ENCODE data around the gene FGF5.
"Not testable (repeated sequence)": the region's sequence is repeated elsewhere in the genome, so short reads cannot be mapped to it uniquely, and the experiment has no call there.

FGF5 gene

GRCh38 chr4:80243274-80244018 is 23.0 kb upstream of the FGF5 start:
- Histone ChIP-seq H3K4me2 (ENCODE audit: insufficient read depth, low read length, poor library complexity, severe bottlenecking) (no peak overlapping the region), H3K36me3 (replicated peaks in 1 of 2; ENCODE audit: control insufficient read depth in 2 of 2, insufficient read depth in 2 of 2, low read length in 2 of 2) (no peaks in the 10 kb centered on the region), H3K4ac (ENCODE audit: low read length) (no peak overlapping the region), H3K18ac (ENCODE audit: low read length) (no peak overlapping the region), H2AFZ (ENCODE audit: low read length) (no peak overlapping the region), H4K8ac (ENCODE audit: low read depth, low read length) (no peak overlapping the region), H3K9me3 (replicated peaks in 1 of 2; ENCODE audit: control insufficient read depth in 2 of 2, insufficient read depth in 1 of 2, low read depth in 1 of 2, low read length in 2 of 2) (no peaks in the 10 kb centered on the region), H2BK12ac (ENCODE audit: low read length) (no peak overlapping the region), H3K27me3 (ENCODE audit: control insufficient read depth in 3 of 3, insufficient read depth in 3 of 3, low read depth in 1 of 3, low read length in 3 of 3) (peaks cover 0 to 2% (median 0%) of the 10 kb centered on the region in 3 experiments), H3K4me1 (ENCODE audit: control insufficient read depth in 2 of 2, insufficient read depth in 1 of 2, low read depth in 1 of 2, low read length in 2 of 2) (no peaks in the 10 kb centered on the region), H3K23ac (ENCODE audit: low read depth, low read length, poor library complexity) (no peak overlapping the region), H4K91ac (ENCODE audit: low read depth, low read length, poor library complexity) (no peak overlapping the region), H3K4me3 (ENCODE audit: low read length in 2 of 2) (no peak overlapping the region), H2BK15ac (ENCODE audit: low read length) (no peak overlapping the region), H3K9ac (ENCODE audit: low read depth, low read length, poor library complexity) (no peak overlapping the region), H3K14ac (ENCODE audit: low read length) (no peak overlapping the region), H3K79me1 (ENCODE audit: low read depth, low read length) (no peaks in the 10 kb centered on the region), H2BK5ac (ENCODE audit: low read length) (no peak overlapping the region), H3K27ac (replicated peaks; ENCODE audit: low read length) (no peak overlapping the region), H2BK120ac (ENCODE audit: low read depth, low read length) (no peak overlapping the region), H2AK5ac (ENCODE audit: low read depth, low read length) (no peak overlapping the region)
- no CpG with 5 or more reads among the region's 6 CpGs for WGBS, 2 donors (ENCODE audit: extremely low coverage in 2 of 2, insufficient read length in 2 of 2, insufficient replicate concordance in 1 of 2)
- no peak for DNase-seq (ENCODE audit: low spot score)

GRCh38 chr4:80247484-80247883 is 19.0 kb upstream of the FGF5 start:
- not testable (repeated sequence) for H3K4ac ChIP-seq (ENCODE audit: low read length); H3K79me1 ChIP-seq (ENCODE audit: low read depth, low read length); H2BK12ac ChIP-seq (ENCODE audit: low read length); H3K4me1 ChIP-seq (ENCODE audit: control insufficient read depth in 2 of 2, insufficient read depth in 1 of 2, low read depth in 1 of 2, low read length in 2 of 2); H3K23ac ChIP-seq (ENCODE audit: low read depth, low read length, poor library complexity); H3K4me2 ChIP-seq (ENCODE audit: insufficient read depth, low read length, poor library complexity, severe bottlenecking); H3K36me3 ChIP-seq (replicated peaks in 1 of 2; ENCODE audit: control insufficient read depth in 2 of 2, insufficient read depth in 2 of 2, low read length in 2 of 2); H2AFZ ChIP-seq (ENCODE audit: low read length); H3K18ac ChIP-seq (ENCODE audit: low read length); DNase-seq (ENCODE audit: low spot score); H2BK5ac ChIP-seq (ENCODE audit: low read length); H3K14ac ChIP-seq (ENCODE audit: low read length); H4K91ac ChIP-seq (ENCODE audit: low read depth, low read length, poor library complexity); H3K9ac ChIP-seq (ENCODE audit: low read depth, low read length, poor library complexity); H4K8ac ChIP-seq (ENCODE audit: low read depth, low read length); H3K4me3 ChIP-seq (ENCODE audit: low read length in 2 of 2); H2BK120ac ChIP-seq (ENCODE audit: low read depth, low read length); H3K9me3 ChIP-seq (replicated peaks in 1 of 2; ENCODE audit: control insufficient read depth in 2 of 2, insufficient read depth in 1 of 2, low read depth in 1 of 2, low read length in 2 of 2); H3K27me3 ChIP-seq (ENCODE audit: control insufficient read depth in 3 of 3, insufficient read depth in 3 of 3, low read depth in 1 of 3, low read length in 3 of 3); H2AK5ac ChIP-seq (ENCODE audit: low read depth, low read length); H3K27ac ChIP-seq (replicated peaks; ENCODE audit: low read length); H2BK15ac ChIP-seq (ENCODE audit: low read length)
- no CpG with 5 or more reads among the region's 1 CpG for WGBS, 2 donors (ENCODE audit: extremely low coverage in 2 of 2, insufficient read length in 2 of 2, insufficient replicate concordance in 1 of 2)

- H2BK12ac ChIP-seq (ENCODE audit: low read length), result no peak overlapping the region
- no peak for DNase-seq (ENCODE audit: low spot score)
- H3K79me1 ChIP-seq (ENCODE audit: low read depth, low read length), result no peaks in the 10 kb centered on the region
- H3K23ac ChIP-seq (ENCODE audit: low read depth, low read length, poor library complexity), result no peak overlapping the region
- H3K9ac ChIP-seq (ENCODE audit: low read depth, low read length, poor library complexity), result no peak overlapping the region
- H2AFZ ChIP-seq (ENCODE audit: low read length), result no peak overlapping the region
- no peak overlapping the region for H3K4me3 ChIP-seq (ENCODE audit: low read length in 2 of 2)
- H3K14ac ChIP-seq (ENCODE audit: low read length), result no peak overlapping the region
- no peak overlapping the region for H2BK15ac ChIP-seq (ENCODE audit: low read length)
- no peak overlapping the region for H2AK5ac ChIP-seq (ENCODE audit: low read depth, low read length)
- no peak overlapping the region for H2BK120ac ChIP-seq (ENCODE audit: low read depth, low read length)
- no peak overlapping the region for H3K27ac ChIP-seq (replicated peaks; ENCODE audit: low read length)
- no peaks in the 10 kb centered on the region for H3K36me3 ChIP-seq (replicated peaks in 1 of 2; ENCODE audit: control insufficient read depth in 2 of 2, insufficient read depth in 2 of 2, low read length in 2 of 2)
- H4K91ac ChIP-seq (ENCODE audit: low read depth, low read length, poor library complexity), result no peak overlapping the region
- no peak overlapping the region for H4K8ac ChIP-seq (ENCODE audit: low read depth, low read length)
- no peaks in the 10 kb centered on the region for H3K27me3 ChIP-seq (ENCODE audit: control insufficient read depth in 3 of 3, insufficient read depth in 3 of 3, low read depth in 1 of 3, low read length in 3 of 3)
- H3K4me2 ChIP-seq (ENCODE audit: insufficient read depth, low read length, poor library complexity, severe bottlenecking), result no peak overlapping the region
- H3K9me3 ChIP-seq (replicated peaks in 1 of 2; ENCODE audit: control insufficient read depth in 2 of 2, insufficient read depth in 1 of 2, low read depth in 1 of 2, low read length in 2 of 2), result no peaks in the 10 kb centered on the region
- H3K18ac ChIP-seq (ENCODE audit: low read length), result no peak overlapping the region
- H3K4ac ChIP-seq (ENCODE audit: low read length), result no peak overlapping the region
- no peaks in the 10 kb centered on the region for H3K4me1 ChIP-seq (ENCODE audit: control insufficient read depth in 2 of 2, insufficient read depth in 1 of 2, low read depth in 1 of 2, low read length in 2 of 2)
- H2BK5ac ChIP-seq (ENCODE audit: low read length), result no peak overlapping the region
- WGBS, 2 donors (ENCODE audit: extremely low coverage in 2 of 2, insufficient read length in 2 of 2, insufficient replicate concordance in 1 of 2), result no CpG with 5 or more reads among the region's 1 CpG
Measured at GRCh38 chr4:80249144-80249543, 17.3 kb upstream of the FGF5 start.

- Histone ChIP-seq H3K79me1 (ENCODE audit: low read depth, low read length) (no peaks in the 10 kb centered on the region), H3K4me2 (ENCODE audit: insufficient read depth, low read length, poor library complexity, severe bottlenecking) (no peak overlapping the region), H3K4ac (ENCODE audit: low read length) (no peak overlapping the region), H3K23ac (ENCODE audit: low read depth, low read length, poor library complexity) (no peak overlapping the region), H3K9ac (ENCODE audit: low read depth, low read length, poor library complexity) (no peak overlapping the region), H3K4me3 (ENCODE audit: low read length in 2 of 2) (no peak overlapping the region), H2BK120ac (ENCODE audit: low read depth, low read length) (no peak overlapping the region), H3K36me3 (replicated peaks in 1 of 2; ENCODE audit: control insufficient read depth in 2 of 2, insufficient read depth in 2 of 2, low read length in 2 of 2) (no peaks in the 10 kb centered on the region), H2BK15ac (ENCODE audit: low read length) (no peak overlapping the region), H3K27ac (replicated peaks; ENCODE audit: low read length) (no peak overlapping the region), H2BK5ac (ENCODE audit: low read length) (no peak overlapping the region), H3K4me1 (ENCODE audit: control insufficient read depth in 2 of 2, insufficient read depth in 1 of 2, low read depth in 1 of 2, low read length in 2 of 2) (no peaks in the 10 kb centered on the region), H3K14ac (ENCODE audit: low read length) (no peak overlapping the region), H2AFZ (ENCODE audit: low read length) (no peak overlapping the region), H4K91ac (ENCODE audit: low read depth, low read length, poor library complexity) (no peak overlapping the region), H3K9me3 (replicated peaks in 1 of 2; ENCODE audit: control insufficient read depth in 2 of 2, insufficient read depth in 1 of 2, low read depth in 1 of 2, low read length in 2 of 2) (no peaks in the 10 kb centered on the region), H3K27me3 (ENCODE audit: control insufficient read depth in 3 of 3, insufficient read depth in 3 of 3, low read depth in 1 of 3, low read length in 3 of 3) (peaks cover 0 to 5% (median 0%) of the 10 kb centered on the region in 3 experiments), H2BK12ac (ENCODE audit: low read length) (no peak overlapping the region), H2AK5ac (ENCODE audit: low read depth, low read length) (no peak overlapping the region), H3K18ac (ENCODE audit: low read length) (no peak overlapping the region), H4K8ac (ENCODE audit: low read depth, low read length) (no peak overlapping the region)
- DNase-seq (ENCODE audit: low spot score), result no peak
Measured at GRCh38 chr4:80252427-80252826, 14.0 kb upstream of the FGF5 start.

Measured in neuronal stem cell (in vitro differentiated cells).